Neural cell (in vitro differentiated cells): Measurements from ENCODE around the gene CRYBA4. TPM values are rescaled to one million over a fixed set of nuclear protein-coding genes. Genes with fewer than 3 reads are reported as not detected.

Experiments
- H2AFZ ChIP-seq: fragments of 200-600, 300-800 bp; sonication (generic), shearing (Covaris generic); 2 replicates; pipeline ENCODE4 v1.6.0; 2014; ENCODE audit warnings: low read depth, mild to moderate bottlenecking, antibody characterized with exemption, low read length, moderate library complexity
- H3F3A ChIP-seq: fragments of 200-600 bp; shearing (Covaris generic); 2 replicates; pipeline ENCODE4 v1.6.1; 2016; ENCODE audit warnings: mild to moderate bottlenecking, moderate library complexity, mixed read lengths, antibody characterized with exemption, low read length; ENCODE audit not compliant: insufficient read depth, poor library complexity, severe bottlenecking
- H3K27ac ChIP-seq: fragments of 200-600, 300-800 bp; sonication (generic), shearing (Covaris generic); 2 replicates; pipeline ENCODE4 v1.5.1; 2014; ENCODE audit warnings: mild to moderate bottlenecking, low read length, moderate library complexity
- H3K27me3 ChIP-seq: fragments of 300-800, 200-600 bp; sonication (generic), shearing (Covaris generic); 2 replicates; pipeline ENCODE4 v1.6.0; 2014; ENCODE audit warnings: mild to moderate bottlenecking, low read depth, low read length, moderate library complexity; ENCODE audit not compliant: insufficient read depth
- H3K36me3 ChIP-seq: fragments of 300-800, 200-600 bp; sonication (generic), shearing (Covaris generic); 2 replicates; pipeline ENCODE4 v1.5.1; 2014; ENCODE audit warnings: mild to moderate bottlenecking, antibody characterized with exemption, low read length, moderate library complexity; ENCODE audit not compliant: insufficient read depth
- H3K4me2 ChIP-seq: fragments of 300-800, 200-600 bp; sonication (generic), shearing (Covaris generic); 2 replicates; pipeline ENCODE4 v1.6.0; 2014; ENCODE audit warnings: mild to moderate bottlenecking, low read length
- H3K4me3 ChIP-seq: fragments of 300-800, 200-600 bp; sonication (generic), shearing (Covaris generic); 2 replicates; pipeline ENCODE4 v1.5.1; 2014; ENCODE audit warnings: mild to moderate bottlenecking, low read length, moderate library complexity
- H3K79me2 ChIP-seq: fragments of 200-600 bp; shearing (Covaris generic); replicated peaks from 2 replicates; pipeline ENCODE4 v1.6.0; 2014; ENCODE audit warnings: mild to moderate bottlenecking, low read length, moderate library complexity; ENCODE audit not compliant: insufficient read depth
- H3K9ac ChIP-seq: fragments of 300-800, 200-600 bp; sonication (generic), shearing (Covaris generic); 2 replicates; pipeline ENCODE4 v1.6.1; 2016; ENCODE audit warnings: mild to moderate bottlenecking, low read length, mixed read lengths
- H3K9me2 ChIP-seq: fragments of 200-600 bp; shearing (Covaris generic); 2 replicates; pipeline ENCODE4 v1.6.1; 2016; ENCODE audit warnings: mild to moderate bottlenecking, low read length, mixed read lengths; ENCODE audit not compliant: insufficient read depth
- H3K9me3 ChIP-seq: fragments of 200-600, 300-800 bp; sonication (generic), shearing (Covaris generic); 2 replicates; pipeline ENCODE4 v1.6.1; 2016; ENCODE audit warnings: mild to moderate bottlenecking, mixed run types, low read length, moderate library complexity, mixed read lengths
- H4K20me1 ChIP-seq: fragments of 200-600 bp; shearing (Covaris generic); 2 replicates; pipeline ENCODE4 v1.6.1; 2016; ENCODE audit warnings: mild to moderate bottlenecking, mixed run types; ENCODE audit not compliant: insufficient read depth
- EP300 ChIP-seq: fragments of 450-650 bp; conservative IDR thresholded peaks from 2 replicates; pipeline ENCODE4 v1.6.1; 2014; ENCODE audit warnings: antibody characterized with exemption, mild to moderate bottlenecking, moderate library complexity; ENCODE audit not compliant: poor library complexity, severe bottlenecking
- EZH2 ChIP-seq: fragments of 200-600, 300-800 bp; shearing (Covaris generic), sonication (generic); IDR thresholded peaks from 2 replicates; pipeline ENCODE4 v1.6.1; 2014; ENCODE audit warnings: antibody characterized with exemption, low read length, borderline replicate concordance, mild to moderate bottlenecking; ENCODE audit not compliant: insufficient read depth, poor library complexity, severe bottlenecking
- POLR2AphosphoS5 ChIP-seq: IDR thresholded peaks from 2 replicates; pipeline ENCODE4 v1.6.1; 2012
- RAD21 ChIP-seq: fragments of 450-650 bp; conservative IDR thresholded peaks from 2 replicates; pipeline ENCODE4 v1.6.1; 2014; ENCODE audit warnings: antibody characterized with exemption, mild to moderate bottlenecking, moderate library complexity
- SMC3 ChIP-seq: fragments of 450-650 bp; conservative IDR thresholded peaks from 2 replicates; pipeline ENCODE4 v1.6.1; 2014; ENCODE audit warnings: antibody characterized with exemption, mild to moderate bottlenecking, moderate library complexity; ENCODE audit not compliant: poor library complexity
- TAF1 ChIP-seq: IDR thresholded peaks from 2 replicates; pipeline ENCODE4 v1.6.1; 2012; ENCODE audit warnings: low read depth
- polyA plus RNA-seq: library from polyadenylated mRNA; depleted of rRNA; stranded (reverse); fragments of >200 nt; gene quantifications from 2 replicates; pipeline ENCODE4 v1.2.3, GENCODE V29; 2014
- TF ChIP-seq, protein P1 (sequence below): fragments of 450-650 bp; IDR thresholded peaks from 2 replicates; pipeline ENCODE4 v1.5.1; 2014; ENCODE audit warnings: antibody characterized with exemption, mild to moderate bottlenecking, moderate library complexity; ENCODE audit not compliant: poor library complexity, severe bottlenecking
- TF ChIP-seq, protein P2 (sequence below): IDR thresholded peaks from 2 replicates; pipeline ENCODE4 v1.6.1; 2012; ENCODE audit warnings: borderline replicate concordance

The CRYBA4 gene
- polyA plus RNA-seq, 1 donor from 2014 or later = not detected

DNA sequence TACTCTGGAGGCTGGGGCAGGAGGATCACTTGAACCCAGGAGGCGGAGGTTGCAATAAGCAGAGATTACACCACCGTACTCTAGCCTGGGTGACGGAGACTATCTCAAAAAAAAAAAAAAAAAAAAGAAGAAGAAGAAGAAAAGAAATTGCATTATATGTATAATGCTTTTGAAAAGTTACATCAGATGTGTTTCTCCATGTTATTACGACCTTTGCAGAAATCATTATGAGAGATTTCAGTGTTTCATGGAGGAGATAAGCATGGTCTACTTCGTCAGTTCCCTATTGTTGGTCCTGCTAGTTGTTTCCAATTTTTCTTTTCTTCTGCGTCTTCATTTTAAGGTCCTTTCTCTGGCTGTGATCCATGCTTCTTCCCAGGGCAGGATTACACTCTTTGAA lies 38.6 kb downstream of the CRYBA4 start:
- peaks cover 4% of the 10 kb centered on the region for H3F3A ChIP-seq
- TF ChIP-seq TAF1 = no peak
- H4K20me1 ChIP-seq = peaks cover 26% of the 10 kb centered on the region
- no peaks in the 10 kb centered on the region for H3K9me2 ChIP-seq
- H3K36me3 ChIP-seq = no peaks in the 10 kb centered on the region
- H3K4me2 ChIP-seq = peak overlapping the region; percentile 73
- H3K9ac ChIP-seq = peak overlapping the region; percentile 36
- H2AFZ ChIP-seq = no peak overlapping the region
- H3K4me3 ChIP-seq = peak overlapping the region; percentile 98
- H3K79me2 ChIP-seq = peaks cover 69% of the 10 kb centered on the region
- no peaks in the 10 kb centered on the region for H3K27me3 ChIP-seq
- peak overlapping the region; percentile 39 for H3K27ac ChIP-seq
- H3K9me3 ChIP-seq = no peaks in the 10 kb centered on the region

DNA sequence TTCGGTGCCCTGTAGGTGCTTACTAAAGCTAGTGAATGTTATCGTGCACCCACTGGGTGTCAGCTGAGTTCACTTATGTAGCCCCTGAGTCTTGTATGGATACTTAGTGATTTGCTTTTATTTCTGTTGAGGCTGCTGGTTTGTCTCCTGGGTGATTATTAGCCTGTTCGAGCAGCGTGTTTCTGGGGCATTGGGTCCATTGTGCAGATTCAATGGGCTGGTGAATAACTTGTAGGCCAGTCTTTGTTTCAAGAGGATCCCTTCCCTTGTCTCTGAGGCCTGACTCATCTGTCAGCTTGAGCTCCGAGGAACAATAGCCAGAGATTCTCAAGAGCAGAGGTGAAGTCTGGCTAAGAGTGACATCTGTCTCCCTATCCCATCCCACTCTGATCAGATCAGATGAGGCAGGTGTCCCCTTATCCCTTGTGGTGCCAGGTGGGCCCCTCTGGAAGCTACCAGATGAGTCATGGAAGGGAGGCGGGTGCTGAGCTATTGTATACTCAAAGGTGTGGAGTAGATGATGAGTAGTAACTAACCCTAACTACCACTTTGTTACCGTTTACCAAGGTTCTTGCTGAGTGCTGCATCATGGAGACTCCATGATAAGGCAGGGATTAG lies 39.3 kb downstream of the CRYBA4 start:
- Histone ChIP-seq H3F3A (peaks cover 4% of the 10 kb centered on the region), H2AFZ (no peak overlapping the region), H3K79me2 (peaks cover 74% of the 10 kb centered on the region), H3K9ac (peak overlapping the region; percentile 36), H4K20me1 (peaks cover 26% of the 10 kb centered on the region), H3K9me2 (no peaks in the 10 kb centered on the region), H3K27me3 (no peaks in the 10 kb centered on the region), H3K9me3 (no peaks in the 10 kb centered on the region), H3K27ac (peak overlapping the region; percentile 39), H3K4me2 (peak overlapping the region; percentile 73), H3K36me3 (peaks cover under 1% of the 10 kb centered on the region), H3K4me3 (peak overlapping the region; percentile 98)
- TF ChIP-seq POLR2AphosphoS5 = no peak
- TF ChIP-seq EZH2 = no peak
- TF ChIP-seq RAD21 = no peak
- no peak for TF ChIP-seq EP300
- TF ChIP-seq TAF1 = no peak
- TF ChIP-seq, protein P1, sequence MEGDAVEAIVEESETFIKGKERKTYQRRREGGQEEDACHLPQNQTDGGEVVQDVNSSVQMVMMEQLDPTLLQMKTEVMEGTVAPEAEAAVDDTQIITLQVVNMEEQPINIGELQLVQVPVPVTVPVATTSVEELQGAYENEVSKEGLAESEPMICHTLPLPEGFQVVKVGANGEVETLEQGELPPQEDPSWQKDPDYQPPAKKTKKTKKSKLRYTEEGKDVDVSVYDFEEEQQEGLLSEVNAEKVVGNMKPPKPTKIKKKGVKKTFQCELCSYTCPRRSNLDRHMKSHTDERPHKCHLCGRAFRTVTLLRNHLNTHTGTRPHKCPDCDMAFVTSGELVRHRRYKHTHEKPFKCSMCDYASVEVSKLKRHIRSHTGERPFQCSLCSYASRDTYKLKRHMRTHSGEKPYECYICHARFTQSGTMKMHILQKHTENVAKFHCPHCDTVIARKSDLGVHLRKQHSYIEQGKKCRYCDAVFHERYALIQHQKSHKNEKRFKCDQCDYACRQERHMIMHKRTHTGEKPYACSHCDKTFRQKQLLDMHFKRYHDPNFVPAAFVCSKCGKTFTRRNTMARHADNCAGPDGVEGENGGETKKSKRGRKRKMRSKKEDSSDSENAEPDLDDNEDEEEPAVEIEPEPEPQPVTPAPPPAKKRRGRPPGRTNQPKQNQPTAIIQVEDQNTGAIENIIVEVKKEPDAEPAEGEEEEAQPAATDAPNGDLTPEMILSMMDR = no peak
- TF ChIP-seq SMC3 = no peak
- TF ChIP-seq, protein P2, sequence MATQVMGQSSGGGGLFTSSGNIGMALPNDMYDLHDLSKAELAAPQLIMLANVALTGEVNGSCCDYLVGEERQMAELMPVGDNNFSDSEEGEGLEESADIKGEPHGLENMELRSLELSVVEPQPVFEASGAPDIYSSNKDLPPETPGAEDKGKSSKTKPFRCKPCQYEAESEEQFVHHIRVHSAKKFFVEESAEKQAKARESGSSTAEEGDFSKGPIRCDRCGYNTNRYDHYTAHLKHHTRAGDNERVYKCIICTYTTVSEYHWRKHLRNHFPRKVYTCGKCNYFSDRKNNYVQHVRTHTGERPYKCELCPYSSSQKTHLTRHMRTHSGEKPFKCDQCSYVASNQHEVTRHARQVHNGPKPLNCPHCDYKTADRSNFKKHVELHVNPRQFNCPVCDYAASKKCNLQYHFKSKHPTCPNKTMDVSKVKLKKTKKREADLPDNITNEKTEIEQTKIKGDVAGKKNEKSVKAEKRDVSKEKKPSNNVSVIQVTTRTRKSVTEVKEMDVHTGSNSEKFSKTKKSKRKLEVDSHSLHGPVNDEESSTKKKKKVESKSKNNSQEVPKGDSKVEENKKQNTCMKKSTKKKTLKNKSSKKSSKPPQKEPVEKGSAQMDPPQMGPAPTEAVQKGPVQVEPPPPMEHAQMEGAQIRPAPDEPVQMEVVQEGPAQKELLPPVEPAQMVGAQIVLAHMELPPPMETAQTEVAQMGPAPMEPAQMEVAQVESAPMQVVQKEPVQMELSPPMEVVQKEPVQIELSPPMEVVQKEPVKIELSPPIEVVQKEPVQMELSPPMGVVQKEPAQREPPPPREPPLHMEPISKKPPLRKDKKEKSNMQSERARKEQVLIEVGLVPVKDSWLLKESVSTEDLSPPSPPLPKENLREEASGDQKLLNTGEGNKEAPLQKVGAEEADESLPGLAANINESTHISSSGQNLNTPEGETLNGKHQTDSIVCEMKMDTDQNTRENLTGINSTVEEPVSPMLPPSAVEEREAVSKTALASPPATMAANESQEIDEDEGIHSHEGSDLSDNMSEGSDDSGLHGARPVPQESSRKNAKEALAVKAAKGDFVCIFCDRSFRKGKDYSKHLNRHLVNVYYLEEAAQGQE = no peak

DNA sequence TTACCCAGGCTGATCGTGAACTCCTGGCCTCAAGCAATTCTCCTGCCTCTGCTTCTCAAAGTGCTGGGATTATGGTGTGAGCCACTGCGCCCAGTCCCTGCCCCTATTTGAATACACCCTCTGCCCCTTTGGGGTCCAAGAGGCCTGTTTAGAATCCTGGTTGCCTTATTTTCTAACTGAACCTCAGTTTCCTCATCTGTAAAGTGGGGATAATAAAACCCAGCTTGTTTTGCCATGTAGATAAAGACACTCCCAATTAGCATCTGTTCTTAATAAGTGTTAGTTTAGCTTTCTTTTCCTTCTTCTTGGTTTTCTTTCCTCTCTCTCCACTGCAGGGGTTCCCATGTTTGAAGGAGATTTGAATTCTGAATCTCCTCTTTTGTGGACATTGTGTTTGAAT lies 40.4 kb downstream of the CRYBA4 start:
- Histone ChIP-seq H3K27me3 (no peaks in the 10 kb centered on the region), H3K4me3 (peak overlapping the region; percentile 31), H3F3A (peaks cover 4% of the 10 kb centered on the region), H3K9ac (no peak overlapping the region), H2AFZ (no peak overlapping the region), H3K9me2 (no peaks in the 10 kb centered on the region), H3K27ac (no peak overlapping the region), H3K79me2 (peaks cover 71% of the 10 kb centered on the region), H3K9me3 (no peaks in the 10 kb centered on the region), H3K4me2 (no peak overlapping the region), H4K20me1 (peaks cover 26% of the 10 kb centered on the region), H3K36me3 (peaks cover 6% of the 10 kb centered on the region)
- TF ChIP-seq, protein P2 = no peak
- no peak for TF ChIP-seq TAF1
